GM12872 (cell line): ENCODE measurements around the gene GARIN5A.

Experiments
- CTCF ChIP-seq: IDR thresholded peaks from 3 replicates; pipeline ENCODE4 v1.5.1; 2011; ENCODE audit warnings: low read depth, mild to moderate bottlenecking, low read length, moderate library complexity; ENCODE audit not compliant: insufficient read depth

GARIN5A gene

DNA sequence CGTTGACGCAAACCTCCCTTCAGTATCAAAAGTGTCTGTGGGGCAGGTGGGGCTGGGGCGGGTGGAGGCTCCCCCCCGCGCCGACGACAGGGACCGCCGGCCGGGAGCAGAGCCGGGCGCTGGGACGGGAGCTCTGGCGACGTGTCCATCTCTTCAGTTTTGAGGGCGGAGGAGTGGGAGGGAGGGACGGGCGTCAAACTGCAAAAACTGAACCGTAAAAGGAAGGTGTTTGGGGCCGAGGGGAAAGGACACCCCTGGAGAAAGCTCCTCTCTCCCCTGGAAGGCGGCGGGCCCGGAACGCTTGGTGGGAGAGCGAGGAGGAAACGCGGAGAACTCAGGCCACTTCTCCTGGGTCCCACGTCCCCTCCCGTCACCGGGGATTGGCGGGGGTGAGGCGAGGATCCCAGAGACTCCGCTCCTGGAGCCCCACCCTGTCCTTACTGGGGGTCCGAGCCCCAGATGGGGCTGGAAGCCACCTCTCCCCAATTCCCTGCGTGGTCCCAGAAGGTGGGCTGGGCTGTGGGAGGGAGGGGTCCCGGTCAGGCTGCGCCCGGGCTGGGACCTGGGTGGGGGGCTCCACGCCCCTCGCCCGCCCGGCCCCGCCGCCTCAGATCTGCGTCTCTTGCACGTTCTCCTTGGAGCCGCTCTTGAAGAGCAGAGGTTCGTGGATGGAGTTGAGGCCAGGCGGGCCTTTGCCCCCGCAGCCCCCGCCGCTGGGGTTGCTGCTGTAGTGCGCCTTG lies 40.5 kb upstream of the GARIN5A start:
- no peak for TF ChIP-seq CTCF

GRCh38 chr19:50516456-50516855 lies 39.8 kb upstream of the GARIN5A start:
- no peak for TF ChIP-seq CTCF

- no peak for TF ChIP-seq CTCF
Observed at GRCh38 chr19:50515168-50515561, 38.5 kb upstream of the GARIN5A start.

- TF ChIP-seq CTCF = no peak
Observed at GRCh38 chr19:50514346-50515167, 37.9 kb upstream of the GARIN5A start.

- TF ChIP-seq CTCF = no peak
Observed at GRCh38 chr19:50513746-50514345, 37.2 kb upstream of the GARIN5A start, which contains the start of gene ASPDH. Gene ASPDH (minus strand): TSS chr19:50513913. CDS start chr19:50513823, 90 bp downstream.

GRCh38 chr19:50512999-50513745 lies 36.5 kb upstream of the GARIN5A start:
- TF ChIP-seq CTCF = no peak
